ENCODE data around the gene TMEM238L.
A peak's percentile ranks its signal among the peaks of the same experiment; 100 is the strongest.
"Not testable (repeated sequence)": the region's sequence is repeated elsewhere in the genome, so short reads cannot be mapped to it uniquely, and the experiment has no call there.

The TMEM238L gene, protein sequence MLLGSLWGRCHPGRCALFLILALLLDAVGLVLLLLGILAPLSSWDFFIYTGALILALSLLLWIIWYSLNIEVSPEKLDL

DNA sequence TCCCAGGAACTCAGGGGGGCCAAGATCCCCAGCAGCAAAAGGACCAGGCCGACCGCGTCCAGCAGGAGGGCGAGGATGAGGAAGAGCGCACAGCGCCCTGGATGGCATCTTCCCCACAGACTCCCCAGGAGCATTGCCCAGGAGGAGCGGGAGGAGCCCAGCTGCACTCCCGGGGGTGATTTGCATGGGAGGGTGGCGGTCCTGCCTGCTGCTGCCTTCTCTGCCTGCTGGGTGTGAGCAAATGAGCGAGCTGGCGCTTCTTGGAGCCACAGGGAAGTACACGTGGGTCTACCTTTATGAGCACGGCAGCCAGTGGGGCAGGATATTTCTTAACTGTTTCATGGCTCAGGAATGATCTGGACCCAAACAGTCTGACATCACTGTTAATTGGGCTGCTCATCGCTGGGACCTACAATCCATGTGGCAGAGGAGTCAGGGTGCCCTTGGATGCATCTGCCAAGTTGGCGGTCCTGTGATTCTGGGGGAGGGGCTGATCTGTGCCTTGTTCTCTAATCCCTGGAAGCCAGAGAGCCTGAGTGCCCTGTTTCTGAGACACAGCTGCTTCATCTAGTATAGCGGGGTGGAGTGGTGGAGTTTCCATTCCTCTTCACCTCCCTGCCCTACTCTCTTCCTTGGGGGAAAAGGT is at the start of gene TMEM238L:
TMEM238L (minus strand) TSS at position 270 of the 646 bp plus-strand sequence; CDS start at position 134, 136 bp downstream.
- no peak for DNase-seq

DNA sequence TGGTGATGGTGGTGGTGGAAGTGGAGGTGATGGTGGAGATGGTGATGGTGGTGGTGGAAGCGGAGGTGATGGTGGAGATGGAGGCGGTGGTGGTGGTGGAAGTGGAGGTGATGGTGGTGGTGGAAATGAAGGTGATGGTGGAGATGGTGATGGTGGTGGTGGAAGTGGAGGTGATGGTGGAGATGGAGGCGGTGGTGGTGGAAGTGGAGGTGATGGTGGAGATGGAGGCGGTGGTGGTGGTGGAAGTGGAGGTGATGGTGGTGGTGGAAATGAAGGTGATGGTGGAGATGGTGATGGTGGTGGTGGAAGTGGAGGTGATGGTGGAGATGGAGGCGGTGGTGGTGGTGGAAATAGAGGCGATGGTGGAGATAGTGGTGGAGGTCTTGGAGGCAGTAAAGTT is 42.7 kb upstream of the TMEM238L start:
- DNase-seq: not testable (repeated sequence)

DNA sequence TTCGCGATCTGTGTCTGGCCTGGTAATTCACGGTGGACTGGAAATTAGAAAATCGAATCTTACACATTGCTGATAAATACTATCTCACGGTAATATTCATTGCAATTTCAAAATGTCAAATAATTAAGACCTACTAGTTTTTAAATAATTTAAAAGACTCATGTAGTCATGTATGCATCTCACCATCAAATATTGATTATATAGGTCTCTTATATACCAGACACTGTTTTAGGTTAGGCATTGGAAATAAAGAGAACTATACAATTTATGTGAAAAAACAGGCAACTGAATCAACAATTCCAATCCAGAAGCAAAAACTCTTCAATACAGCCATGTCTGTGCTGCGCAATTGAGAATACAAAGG is 41.5 kb upstream of the TMEM238L start:
- no peak for DNase-seq

DNA sequence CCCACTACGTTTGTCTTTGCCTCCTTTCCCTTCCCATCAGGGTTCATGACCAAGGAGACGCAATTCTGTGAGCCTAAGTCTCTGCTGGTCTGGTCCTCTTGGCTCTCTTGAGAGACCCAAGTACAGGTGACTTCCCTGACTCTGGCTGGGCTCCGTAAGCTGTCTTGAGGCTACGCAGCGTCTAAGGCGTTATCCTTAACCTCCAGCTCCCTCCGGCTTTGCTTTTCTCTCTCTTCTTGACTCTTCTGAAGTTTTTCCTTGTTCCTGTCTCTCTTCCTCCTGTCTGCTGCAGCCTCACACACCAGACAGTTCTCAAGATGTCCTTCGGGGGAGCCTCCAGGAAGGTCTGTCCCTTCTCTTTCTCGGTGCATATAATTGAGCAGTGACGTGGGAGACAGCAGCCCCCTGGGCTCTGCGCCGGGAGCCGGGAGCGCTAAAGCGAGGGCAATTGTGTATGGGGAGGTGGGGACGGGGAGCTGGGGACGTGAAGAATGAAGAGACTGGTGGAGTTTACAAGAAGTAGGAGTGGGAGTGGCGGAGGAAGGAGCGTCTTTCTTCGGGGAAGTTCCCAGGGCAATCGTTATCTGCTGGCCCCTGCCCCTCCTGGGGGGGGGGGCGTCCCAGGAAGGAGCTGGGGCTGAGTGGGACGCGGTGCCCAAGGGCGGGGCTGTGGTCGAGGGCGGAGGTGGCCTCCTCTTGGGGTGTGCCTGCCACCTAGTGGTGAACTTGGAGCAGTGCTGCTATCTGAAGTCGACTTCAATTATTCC is 40.9 kb upstream of the TMEM238L start:
- DNase-seq: peak; percentile 83

DNA sequence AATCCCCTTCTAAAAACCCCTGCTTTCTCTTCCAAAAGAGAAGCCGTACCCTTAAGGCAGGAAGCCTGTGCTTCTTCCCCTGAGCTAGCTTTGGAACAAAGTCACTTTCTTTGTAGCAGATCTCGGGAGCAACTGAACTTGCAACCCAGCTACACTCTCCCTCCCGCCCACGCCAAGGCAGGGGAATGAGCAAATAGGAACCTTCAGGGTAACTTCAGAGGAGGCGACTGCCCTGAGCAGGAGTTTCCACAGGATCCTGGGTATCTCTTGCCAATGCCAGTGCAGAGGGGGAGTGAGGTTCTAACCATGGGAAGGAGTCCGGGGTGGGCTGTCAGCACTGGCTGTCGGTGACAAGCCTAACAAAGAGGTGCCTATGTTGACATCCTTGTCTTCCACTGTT is 39.9 kb upstream of the TMEM238L start:
- DNase-seq: peak; percentile 39

DNA sequence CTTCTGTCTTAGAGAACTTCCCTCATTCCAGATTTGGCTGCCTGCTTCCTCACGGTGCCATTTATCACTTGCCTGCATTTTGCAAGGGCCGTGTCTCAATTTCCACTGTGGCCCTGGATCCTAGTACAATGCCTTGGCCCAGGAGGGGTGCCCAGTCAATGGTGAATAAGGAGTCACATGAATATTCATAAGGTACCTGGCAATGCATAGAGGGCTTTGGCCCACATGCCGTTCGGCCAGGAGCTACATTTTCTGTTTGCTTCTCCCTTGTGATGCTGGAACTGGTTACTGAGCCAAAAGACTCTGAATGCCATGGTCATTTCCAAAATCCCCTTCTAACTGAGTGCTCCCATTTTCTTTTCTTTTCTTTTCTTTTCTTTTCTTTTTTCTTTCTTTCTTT is 38.8 kb upstream of the TMEM238L start:
- no peak for DNase-seq

DNA sequence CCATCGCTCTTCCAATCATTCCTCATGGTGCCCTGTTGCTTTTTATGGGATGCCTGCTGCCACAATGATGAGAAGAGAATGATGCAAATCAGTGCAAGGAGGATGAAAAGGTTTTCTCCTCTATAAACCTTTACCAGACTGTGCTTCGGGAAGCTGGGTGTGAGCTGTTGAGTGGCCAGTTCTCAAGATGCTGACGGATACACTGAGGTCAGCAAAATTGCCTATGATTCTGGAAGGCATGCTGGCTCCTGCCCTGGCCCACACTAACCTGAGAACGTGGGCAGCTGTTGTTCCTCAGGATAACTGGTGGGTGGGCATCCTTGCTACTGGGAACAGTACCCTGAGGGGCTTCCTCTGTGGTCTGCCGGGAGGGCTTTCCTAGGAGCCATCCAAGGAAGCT is 34.8 kb upstream of the TMEM238L start:
- DNase-seq: no peak

DNA sequence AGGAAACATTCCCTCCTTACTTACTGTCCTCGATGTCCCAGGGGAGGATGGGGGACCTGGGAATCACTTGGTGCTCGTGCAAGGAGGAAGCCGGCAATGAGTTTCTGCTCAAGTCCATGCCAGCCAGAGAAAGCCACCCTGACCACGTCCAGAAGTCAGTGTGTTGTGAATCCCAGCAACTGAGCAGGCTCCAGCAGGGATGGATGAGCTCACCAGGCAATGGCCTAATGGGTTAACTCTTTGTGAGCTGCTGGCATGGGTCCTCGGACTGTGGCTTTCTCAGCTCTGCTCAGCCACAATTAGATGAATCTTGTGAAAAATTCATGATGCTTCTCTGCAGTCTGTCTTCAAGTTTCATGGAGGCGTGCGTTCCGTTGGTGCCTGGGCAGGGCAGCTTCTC is 34.0 kb upstream of the TMEM238L start, which contains the start of gene PIRT:
PIRT (minus strand) TSS at position 167 of the 400 bp plus-strand sequence. CDS start 12,442 bp downstream, outside the sequence.
- no peak for DNase-seq

DNA sequence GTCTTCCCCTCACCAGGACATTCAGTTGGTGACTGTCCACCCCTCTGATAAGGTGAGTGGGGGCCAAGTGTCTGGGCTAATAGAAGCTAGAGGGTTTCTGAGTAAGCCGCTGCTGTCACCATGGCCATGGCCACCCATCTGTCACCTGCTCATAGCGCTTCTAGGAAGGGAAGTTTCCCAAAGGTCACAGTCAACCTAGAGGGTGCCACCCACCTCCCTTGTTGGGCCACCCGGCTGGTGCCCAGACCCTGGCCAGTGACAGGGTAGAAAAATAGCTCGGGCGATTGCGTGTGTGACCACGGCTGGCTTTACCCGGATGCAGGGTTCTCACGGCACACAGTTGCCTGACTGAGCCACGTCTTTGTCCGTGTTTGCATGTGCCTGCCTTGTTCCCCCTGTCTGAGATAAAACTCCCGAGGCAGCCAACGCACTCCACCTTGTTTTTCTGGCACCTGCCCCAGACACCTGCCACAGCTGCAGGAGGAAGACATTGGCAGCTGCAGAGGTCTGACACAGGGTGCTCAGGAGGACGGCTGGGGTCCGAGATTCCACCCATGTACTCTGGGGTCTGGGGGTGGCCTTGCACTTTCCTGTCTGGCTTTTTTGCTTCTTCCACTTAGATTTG is 33.2 kb upstream of the TMEM238L start:
- DNase-seq: no peak

DNA sequence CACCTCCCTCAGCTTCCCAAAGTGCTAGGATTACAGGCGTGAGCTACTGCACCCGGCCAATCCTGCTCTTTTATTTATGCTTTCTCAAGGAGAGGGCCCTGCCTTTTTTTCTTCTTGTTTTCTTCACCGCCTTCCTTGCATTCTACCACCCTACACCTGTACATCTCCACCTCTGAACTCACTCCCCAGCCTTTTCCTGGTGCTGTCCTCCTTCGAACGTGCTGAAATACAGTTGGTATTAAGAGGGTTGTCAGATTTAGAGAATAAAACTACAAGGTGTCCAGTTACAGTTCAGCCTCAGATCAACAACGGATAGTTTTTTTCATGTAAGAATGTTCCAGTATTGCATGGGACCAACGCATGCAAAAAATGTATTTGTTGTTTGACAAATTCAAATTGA is 32.2 kb upstream of the TMEM238L start:
- no peak for DNase-seq

DNA sequence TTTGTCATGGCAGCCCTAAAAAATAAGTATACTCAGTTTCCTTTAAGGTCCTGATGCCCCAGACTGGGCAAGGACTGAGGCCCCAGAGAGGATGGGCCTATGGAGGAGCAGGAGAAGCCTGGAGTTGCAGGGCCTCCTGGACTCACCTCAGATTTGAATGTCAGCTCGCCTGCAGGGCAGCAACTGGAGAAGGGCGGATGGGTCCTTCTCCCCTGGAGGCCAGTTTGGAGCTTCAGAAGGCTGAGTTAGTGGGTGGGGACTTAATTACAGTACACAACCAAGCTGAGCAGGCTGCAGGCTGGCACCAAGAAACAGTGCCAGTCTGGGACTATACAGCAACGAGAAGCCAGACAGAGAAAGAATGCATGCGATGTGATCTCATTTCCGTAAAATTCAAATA is 27.8 kb upstream of the TMEM238L start:
- DNase-seq: no peak

DNA sequence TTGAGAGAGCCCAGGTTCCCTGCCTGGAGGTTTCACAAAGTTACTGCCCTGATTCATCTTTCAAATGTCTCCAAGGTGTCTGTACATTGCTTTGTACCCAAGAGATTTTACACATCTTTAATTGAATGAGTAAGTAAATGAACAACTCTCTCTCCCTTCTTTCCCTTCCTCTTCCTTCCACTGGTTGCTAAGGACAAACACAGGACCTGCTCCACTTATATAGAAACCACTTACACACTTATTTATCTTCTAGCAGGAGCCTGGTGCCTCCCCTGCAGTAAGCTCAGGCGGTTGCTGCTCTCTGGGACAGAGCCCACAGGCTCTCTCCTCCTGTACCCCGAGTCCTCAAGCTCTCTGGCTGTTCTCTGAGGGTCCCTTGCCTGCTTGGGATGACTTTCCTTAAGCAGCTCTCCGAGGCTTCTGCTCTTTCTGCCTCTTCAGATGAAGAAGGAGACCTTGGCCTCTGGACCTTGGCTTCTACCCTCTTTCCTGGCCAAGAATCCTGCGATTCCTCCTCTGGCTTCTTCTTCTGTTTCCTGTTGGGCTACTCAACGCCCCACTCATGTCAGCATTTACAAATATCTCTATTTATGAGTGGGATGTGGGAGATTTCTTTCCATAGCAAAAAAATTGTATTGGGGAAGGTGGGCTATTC is 24.1 kb upstream of the TMEM238L start:
- DNase-seq: no peak

DNA sequence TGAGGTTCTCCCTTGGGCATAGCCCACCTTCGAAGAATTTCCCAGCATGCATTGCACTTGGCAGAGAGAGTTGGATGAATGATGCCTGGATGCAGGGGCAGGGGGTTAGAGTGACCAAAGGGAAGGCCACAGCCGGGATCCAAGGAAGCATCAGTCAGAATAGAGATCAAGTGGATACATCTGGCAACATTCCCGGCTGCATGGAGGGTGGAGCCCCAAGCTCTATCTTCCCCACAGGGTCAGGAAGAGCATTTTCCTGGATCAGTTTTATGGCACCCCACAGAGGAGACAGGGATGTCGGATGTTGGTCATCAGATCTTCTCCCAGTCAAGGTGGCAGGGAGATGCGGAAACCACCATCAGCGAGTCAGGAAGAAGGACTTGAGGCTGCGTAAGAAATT is 21.0 kb upstream of the TMEM238L start:
- DNase-seq: no peak

DNA sequence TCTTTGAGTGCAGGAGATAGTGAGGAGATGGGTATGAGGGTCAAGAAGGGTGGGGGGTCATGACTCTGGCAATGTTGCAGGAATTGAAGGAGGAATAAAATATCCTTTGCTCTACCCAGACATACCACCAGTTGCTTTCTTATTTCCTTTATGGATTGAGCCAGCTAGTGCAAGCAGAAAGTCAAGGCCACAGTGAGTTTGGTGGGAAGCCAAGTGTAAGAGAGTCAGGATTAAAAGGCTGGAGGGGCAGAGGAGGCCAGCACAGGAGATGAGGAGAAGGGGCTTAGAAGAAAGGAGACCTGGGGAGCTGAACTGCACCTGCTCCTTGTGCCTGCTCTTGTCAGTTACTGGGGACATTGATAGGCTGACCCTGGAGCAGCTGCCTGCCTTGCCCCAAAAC is 17.9 kb upstream of the TMEM238L start:
- no peak for DNase-seq

DNA sequence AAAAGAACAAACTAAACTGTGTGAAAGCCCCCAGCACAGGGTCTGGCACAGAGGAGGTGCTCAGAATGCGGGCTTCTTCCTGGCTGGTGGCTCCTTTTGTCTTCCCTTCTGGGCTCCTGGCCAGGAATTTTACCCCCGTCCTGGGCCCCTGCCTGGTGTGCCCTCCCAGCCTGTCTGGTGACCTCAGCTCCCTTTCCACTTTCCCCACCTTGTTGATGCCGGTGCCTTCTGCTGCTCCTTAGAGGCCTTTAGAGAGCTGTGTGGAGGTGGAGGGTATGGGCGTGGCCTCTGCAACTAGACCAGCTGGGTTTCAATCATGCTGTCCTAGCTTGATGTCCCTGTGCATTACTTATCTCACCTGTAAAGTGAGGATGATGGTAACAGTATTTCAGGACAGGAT is 17.2 kb upstream of the TMEM238L start:
- no peak for DNase-seq

DNA sequence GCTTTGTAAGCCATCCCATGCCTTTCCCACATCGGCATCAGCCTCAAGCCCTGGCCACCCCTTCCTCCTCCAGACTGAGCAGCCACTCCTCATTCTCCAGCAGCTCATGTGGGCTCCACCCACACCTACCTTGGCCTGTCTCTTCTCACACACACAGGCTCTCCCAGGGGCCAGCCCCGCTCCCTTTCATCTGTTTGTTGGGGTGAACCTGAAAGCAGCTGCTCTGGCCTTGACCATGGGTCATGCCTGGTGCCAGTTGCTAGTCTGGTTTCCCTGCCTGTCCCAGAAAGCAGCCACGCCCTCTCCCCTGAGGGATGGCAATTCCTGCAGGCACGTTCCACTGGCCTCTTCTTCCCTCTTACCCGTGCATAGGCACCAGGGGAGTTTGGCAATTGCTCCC is 11.4 kb upstream of the TMEM238L start:
- DNase-seq: no peak

DNA sequence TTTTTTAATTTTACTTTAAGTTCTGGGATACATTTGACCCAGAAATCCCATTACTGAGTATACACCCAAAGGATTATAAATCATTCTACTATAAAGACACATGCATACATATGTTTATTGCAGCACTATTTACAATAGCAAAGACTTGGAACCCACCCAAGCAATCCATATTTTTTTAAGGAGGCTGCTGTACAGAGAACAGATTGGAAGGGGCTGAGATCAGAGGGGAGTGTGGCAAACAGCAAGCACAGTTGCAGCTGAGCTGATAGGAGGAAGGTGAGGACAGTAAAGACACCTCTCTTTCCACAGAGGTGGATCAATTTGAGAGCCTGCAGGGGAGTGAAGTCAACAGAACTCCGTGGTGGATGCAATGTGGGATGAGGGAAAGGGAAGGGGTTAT is 10.2 kb upstream of the TMEM238L start:
- no peak for DNase-seq

DNA sequence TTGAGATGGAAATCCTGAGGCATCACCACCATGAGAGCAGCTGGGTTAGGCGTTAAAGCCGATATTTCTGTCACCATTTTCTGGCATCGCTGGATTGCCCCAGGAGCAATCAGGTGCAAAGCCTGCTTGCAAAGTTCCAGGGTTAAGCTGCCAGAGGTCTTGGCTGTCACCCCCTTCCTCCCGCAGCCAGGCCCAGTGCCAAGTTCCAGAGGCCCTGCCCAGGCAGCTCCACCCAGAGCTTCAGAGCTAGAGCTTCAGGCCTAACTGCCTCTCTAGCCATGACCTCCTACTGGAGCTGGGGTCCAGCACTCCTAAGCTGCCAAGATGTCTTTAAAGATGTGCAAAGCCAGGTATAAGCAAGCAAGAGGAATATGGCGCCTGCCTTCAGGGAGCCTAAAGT is 8.8 kb upstream of the TMEM238L start:
- no peak for DNase-seq

DNA sequence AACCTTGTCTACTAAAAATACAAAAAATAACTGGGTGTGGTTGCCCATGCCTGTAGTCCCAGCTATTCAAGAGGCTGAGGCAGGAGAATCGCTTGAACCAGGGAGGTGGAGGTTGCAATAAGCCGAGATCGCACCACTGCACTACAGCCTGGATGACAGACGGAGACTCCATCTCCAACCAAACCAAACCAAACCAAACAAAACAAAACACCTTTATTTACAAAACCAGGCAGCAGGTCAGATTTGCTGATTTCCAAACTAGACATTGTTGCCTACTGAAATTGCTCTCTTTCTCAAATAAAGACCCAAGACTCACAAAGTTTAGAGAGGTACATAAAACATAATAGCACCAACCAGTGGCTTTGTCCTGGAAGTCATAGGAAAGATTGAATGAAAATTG is 5.7 kb upstream of the TMEM238L start:
- DNase-seq: no peak

DNA sequence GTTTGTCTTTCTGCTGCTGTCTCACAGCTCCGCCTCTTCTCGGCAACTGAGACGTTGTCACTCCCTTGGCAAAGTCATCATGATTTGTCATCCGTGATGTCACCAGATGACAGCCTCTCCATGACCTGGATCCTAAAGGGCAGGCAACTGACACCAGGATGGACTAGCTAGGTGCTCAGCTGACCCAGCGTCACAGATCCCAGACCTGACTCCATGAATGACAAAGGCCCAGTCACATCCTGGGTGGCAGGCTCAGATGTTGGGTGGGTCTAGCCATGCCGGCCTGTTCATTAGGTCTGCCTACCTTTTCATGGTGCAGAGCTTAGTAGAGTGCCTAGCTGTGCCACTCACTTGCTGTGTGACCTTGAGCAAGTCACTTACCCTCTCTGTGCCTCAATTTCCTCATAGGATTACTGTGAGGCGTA is 3.8 kb upstream of the TMEM238L start:
- DNase-seq: no peak

DNA sequence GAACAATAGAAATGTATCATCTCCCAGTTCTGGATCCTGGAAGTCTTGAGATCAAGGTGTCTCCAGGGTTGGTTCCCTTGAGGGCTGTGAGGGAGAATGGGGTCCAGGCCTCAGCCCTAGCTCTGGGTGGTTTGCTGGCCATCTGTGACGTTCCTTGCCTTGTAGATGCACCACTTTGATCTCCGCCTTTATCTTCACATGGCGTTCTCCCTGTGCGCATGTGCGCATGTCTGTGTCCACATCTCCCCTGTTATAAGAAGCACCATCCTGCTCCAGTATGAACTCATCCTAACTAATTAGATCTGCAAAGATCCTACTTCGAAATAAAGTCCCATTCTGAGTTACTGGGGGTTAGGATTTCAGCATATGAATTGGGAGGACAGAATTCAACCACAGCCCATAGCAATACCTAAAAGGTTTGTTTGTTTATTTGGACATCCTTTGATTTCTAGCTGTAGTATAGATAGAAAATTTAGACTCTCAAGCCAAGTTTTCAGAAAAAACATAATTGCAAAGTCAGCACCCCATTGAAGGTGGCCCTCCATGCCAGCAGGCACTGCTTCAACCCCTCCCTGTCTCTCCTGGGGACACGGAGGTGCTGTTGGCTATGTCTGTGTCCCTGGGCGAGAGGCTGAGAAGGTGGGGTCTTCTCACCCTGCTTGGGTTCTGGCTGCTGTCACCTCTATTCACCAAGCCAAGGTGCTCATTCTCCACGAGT is 2.8 kb upstream of the TMEM238L start:
- no peak for DNase-seq

DNA sequence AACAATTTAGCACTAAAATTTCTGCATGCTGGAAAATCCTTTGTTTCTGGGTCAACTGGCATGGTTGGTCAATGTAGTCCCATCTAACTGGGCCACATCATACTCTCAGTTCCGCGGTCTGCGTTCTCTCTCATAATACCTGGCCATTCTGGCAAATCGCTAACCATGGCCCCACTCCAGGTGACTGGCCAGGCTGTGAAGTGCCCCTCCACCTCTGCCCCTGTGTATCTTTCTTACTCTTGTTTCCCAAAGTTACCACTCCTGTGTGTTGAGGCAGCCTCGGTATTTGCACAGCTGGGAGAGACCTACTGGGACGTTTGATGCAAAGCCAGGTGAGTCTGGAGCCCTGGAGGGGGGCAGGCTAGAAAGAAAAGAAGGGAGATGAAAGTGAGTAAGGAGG is 2.0 kb upstream of the TMEM238L start:
- no peak for DNase-seq

DNA sequence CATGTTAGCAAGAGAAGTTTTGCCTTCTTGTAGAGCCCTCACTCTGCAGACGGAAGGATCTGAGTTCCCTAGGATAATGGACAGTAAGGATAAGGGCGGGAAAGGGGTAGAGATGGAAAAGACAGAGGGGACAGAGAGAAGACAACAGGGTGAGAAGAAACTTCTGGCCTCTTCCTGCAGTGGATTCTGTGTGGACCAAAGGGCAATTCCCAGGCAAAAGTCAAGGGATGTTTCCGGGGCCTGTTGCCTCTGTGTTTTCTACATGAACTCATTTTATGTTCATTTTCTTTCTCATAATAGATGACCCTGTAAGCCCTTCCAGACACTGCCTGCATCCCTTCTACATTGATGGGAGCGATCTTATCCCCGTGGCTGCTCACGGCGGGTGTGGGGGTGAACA is 647 bp upstream of the TMEM238L start:
- no peak for DNase-seq
